ENCODE measurements around the gene YEATS4.

- TF ChIP-seq, protein P1, sequence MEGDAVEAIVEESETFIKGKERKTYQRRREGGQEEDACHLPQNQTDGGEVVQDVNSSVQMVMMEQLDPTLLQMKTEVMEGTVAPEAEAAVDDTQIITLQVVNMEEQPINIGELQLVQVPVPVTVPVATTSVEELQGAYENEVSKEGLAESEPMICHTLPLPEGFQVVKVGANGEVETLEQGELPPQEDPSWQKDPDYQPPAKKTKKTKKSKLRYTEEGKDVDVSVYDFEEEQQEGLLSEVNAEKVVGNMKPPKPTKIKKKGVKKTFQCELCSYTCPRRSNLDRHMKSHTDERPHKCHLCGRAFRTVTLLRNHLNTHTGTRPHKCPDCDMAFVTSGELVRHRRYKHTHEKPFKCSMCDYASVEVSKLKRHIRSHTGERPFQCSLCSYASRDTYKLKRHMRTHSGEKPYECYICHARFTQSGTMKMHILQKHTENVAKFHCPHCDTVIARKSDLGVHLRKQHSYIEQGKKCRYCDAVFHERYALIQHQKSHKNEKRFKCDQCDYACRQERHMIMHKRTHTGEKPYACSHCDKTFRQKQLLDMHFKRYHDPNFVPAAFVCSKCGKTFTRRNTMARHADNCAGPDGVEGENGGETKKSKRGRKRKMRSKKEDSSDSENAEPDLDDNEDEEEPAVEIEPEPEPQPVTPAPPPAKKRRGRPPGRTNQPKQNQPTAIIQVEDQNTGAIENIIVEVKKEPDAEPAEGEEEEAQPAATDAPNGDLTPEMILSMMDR (IDR thresholded peaks at IDR 0.05), result no peak
- no peak for TF ChIP-seq POLR2A (IDR thresholded peaks at IDR 0.05)
Observed at GRCh38 chr12:69404851-69405565, 45.5 kb downstream of the YEATS4 start.

All from heart left ventricle (tissue), 13 donors.